HFF-Myc (cell line): ENCODE results near the gene CALHM5.
"Not testable (repeated sequence)": the region's sequence is repeated elsewhere in the genome, so short reads cannot be mapped to it uniquely, and the experiment has no call there.

Experiments used
- DNase-seq: peaks from one replicate; pipeline ENCODE4 v3.0.0-alpha.2; 2011; ENCODE audit warnings: low read depth; ENCODE audit errors: extremely low read depth
- H3K4me3 ChIP-seq: replicated peaks from 2 replicates; pipeline ENCODE4 v1.5.1; 2011; ENCODE audit warnings: low read depth, mild to moderate bottlenecking, control low read depth, low read length
- CTCF ChIP-seq: IDR thresholded peaks from 2 replicates; pipeline ENCODE4 v1.5.1; 2012; ENCODE audit warnings: mild to moderate bottlenecking, low read depth, low read length, control low read depth; ENCODE audit errors: missing control alignments

The CALHM5 gene

GRCh38 chr6:116485559-116486184 is 25.8 kb upstream of the CALHM5 start:
- TF ChIP-seq CTCF, result no peak
- no peak for DNase-seq
- H3K4me3 ChIP-seq, result no peak overlapping the region

- DNase-seq, result no peak
- H3K4me3 ChIP-seq, result no peak overlapping the region
- no peak for TF ChIP-seq CTCF
Observed at GRCh38 chr6:116491610-116492330, 19.7 kb upstream of the CALHM5 start.

- no peak for TF ChIP-seq CTCF
- no peak for DNase-seq
Observed at GRCh38 chr6:116492331-116493067, 18.9 kb upstream of the CALHM5 start.

GRCh38 chr6:116495161-116495560 is 16.3 kb upstream of the CALHM5 start:
- not testable (repeated sequence) for DNase-seq, H3K4me3 ChIP-seq

More at GRCh38 chr6:116492331-116493067, 18.9 kb upstream of the CALHM5 start:
- no peak overlapping the region for H3K4me3 ChIP-seq

- DNase-seq, result no peak
- no peak for TF ChIP-seq CTCF
- no peak overlapping the region for H3K4me3 ChIP-seq
Observed at GRCh38 chr6:116497113-116497676, 14.2 kb upstream of the CALHM5 start.

GRCh38 chr6:116500969-116501433 is 10.4 kb upstream of the CALHM5 start:
- H3K4me3 ChIP-seq, result no peak overlapping the region
- no peak for DNase-seq
- TF ChIP-seq CTCF, result no peak

- no peak for DNase-seq
- TF ChIP-seq CTCF, result no peak
- no peak overlapping the region for H3K4me3 ChIP-seq
Observed at GRCh38 chr6:116507324-116507723, 4.1 kb upstream of the CALHM5 start.
